ENCODE results near the gene ATG7.
"Not testable (repeated sequence)": the region's sequence is repeated elsewhere in the genome, so short reads cannot be mapped to it uniquely, and the experiment has no call there.

The ATG7 gene

GRCh38 chr3:11441346-11441745, 169.1 kb downstream of the ATG7 start:
- H3K27ac ChIP-seq = not testable (repeated sequence)

DNA sequence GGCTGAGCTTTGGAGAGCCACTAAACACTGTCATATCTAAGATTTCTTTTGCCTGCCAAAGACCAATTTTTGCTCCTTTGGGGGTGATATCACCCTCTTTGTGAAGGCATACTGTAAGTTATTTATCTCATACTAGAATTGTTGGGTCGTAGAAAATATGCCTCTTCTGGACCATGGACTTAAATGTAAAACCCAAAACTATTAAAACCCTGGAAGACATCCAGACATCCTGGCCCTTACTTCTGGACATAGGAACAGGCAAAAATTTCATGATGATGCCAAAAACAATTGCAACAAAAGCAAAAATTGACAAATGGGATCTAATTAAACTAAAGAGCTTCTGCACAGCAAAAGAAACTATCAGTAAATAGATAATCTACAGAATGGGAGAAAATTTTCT, 172.2 kb downstream of the ATG7 start:
- H3K27ac ChIP-seq = no peak overlapping the region

More at GRCh38 chr3:11441346-11441745, 169.1 kb downstream of the ATG7 start:
- H3K4me3 ChIP-seq = not testable (repeated sequence)

DNA sequence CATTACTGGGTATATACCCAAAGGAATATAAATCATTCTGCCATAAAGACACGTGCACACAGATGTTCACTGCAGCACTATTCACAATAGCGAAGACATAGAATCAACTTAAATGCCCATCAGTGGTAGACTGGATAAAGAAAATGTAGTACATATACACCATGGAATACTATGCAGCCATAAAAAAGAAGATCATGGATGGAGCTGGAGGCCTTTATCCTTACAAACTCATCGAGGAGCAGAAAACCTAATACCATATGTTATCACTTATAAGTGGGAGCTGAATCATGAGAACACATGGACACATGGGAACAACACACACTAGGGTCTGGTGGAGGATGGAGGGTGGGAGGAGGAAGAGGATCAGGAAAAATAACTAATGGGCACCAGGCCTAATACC, 173.0 kb downstream of the ATG7 start:
- not testable (repeated sequence) for H3K27ac ChIP-seq, H3K4me3 ChIP-seq

More for the DNA sequence above, 172.2 kb downstream of the ATG7 start:
- no peak overlapping the region for H3K4me3 ChIP-seq

- no peak overlapping the region for H3K27ac ChIP-seq
- H3K4me3 ChIP-seq = no peak overlapping the region
These were observed 173.7 kb downstream of the ATG7 start for GRCh38 chr3:11445883-11446282.

- Histone ChIP-seq H3K4me3 (no peak overlapping the region), H3K27ac (no peak overlapping the region)
These were observed 175.5 kb downstream of the ATG7 start for GRCh38 chr3:11447584-11448200.

- no peak overlapping the region for H3K27ac ChIP-seq
- H3K4me3 ChIP-seq = no peak overlapping the region
These were observed 177.8 kb downstream of the ATG7 start for GRCh38 chr3:11450015-11450414.

DNA sequence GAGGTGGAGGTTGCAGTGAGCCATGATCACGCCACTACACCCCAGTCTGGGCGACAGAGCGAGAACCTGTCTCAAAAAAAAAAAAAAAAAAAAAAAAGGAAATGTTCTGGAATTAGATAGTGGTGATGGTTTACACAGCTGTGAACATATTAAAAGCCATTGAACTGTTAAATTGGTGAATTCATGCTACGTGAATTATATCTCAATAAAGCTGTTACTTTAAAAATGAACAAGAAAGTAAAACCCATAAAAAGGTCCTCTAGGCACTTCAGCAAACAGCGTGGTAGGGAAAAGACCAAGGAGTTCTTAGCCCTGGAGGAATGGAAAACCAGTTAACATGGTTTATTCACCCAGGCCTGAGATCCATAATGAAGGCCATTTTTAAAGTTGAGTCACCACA, 180.1 kb downstream of the ATG7 start:
- Histone ChIP-seq H3K27ac (peak overlapping the region in 5 of 21 experiments; percentile 42 to 76 (median 63)), H3K4me3 (no peak overlapping the region)

GRCh38 chr3:11452885-11453847, 181.0 kb downstream of the ATG7 start:
- no peak overlapping the region for H3K4me3 ChIP-seq
- peak overlapping the region in 13 of 21 experiments; percentile 1 to 76 (median 44) for H3K27ac ChIP-seq

- Histone ChIP-seq H3K27ac (no peak overlapping the region), H3K4me3 (no peak overlapping the region)
These were observed 183.8 kb downstream of the ATG7 start for GRCh38 chr3:11455956-11456355.

GRCh38 chr3:11457135-11457534, 184.9 kb downstream of the ATG7 start:
- H3K27ac ChIP-seq = no peak overlapping the region
- no peak overlapping the region for H3K4me3 ChIP-seq

- no peak overlapping the region for H3K27ac ChIP-seq
- no peak overlapping the region for H3K4me3 ChIP-seq
These were observed 187.1 kb downstream of the ATG7 start for GRCh38 chr3:11459186-11459824.

- Histone ChIP-seq H3K4me3 (no peak overlapping the region), H3K27ac (no peak overlapping the region)
These were observed 189.0 kb downstream of the ATG7 start for GRCh38 chr3:11461226-11461625.

- not testable (repeated sequence) for H3K4me3 ChIP-seq, H3K27ac ChIP-seq
These were observed 190.5 kb downstream of the ATG7 start for GRCh38 chr3:11462673-11463072.

DNA sequence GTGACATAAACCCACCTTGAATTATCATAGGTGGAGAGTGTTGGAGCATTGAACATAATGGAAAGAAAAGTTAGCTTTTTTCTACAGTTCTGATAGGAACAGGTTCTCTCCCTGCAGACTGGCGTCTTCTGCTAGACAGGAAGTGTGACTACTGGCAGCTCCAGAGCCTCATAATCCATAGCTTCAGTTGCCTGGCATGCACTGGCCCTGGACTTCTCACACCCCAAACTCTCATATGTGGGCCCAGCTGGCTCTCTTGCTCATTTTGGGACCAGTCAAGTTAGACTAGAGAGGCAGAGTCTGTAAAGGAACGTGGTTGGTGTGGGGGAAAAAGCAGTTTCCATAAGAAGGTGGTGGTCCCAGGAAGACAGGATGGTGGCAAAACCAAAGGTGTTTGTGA, 191.4 kb downstream of the ATG7 start:
- H3K4me3 ChIP-seq = no peak overlapping the region
- no peak overlapping the region for H3K27ac ChIP-seq

DNA sequence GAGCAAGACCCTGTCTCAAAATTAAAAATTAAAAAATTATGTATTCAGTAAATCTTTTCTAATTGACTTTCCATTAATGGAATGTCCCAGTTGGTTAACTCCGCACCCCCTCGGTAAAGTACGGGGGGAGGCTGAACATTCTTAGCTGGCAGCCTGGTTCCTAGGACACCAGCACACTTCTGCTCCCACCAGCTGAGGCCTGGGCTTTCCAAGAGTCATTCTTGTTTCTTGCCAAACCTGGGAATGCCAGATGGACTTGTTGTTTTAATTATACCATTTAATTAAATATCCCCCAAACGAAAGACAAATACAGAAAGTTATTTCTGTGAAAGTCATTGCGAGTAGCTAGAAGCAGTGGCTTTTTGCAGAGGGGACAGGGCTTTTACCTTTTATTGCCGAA, 192.2 kb downstream of the ATG7 start:
- Histone ChIP-seq H3K4me3 (no peak overlapping the region), H3K27ac (peak overlapping the region in 1 of 21 experiments; percentile 24)

DNA sequence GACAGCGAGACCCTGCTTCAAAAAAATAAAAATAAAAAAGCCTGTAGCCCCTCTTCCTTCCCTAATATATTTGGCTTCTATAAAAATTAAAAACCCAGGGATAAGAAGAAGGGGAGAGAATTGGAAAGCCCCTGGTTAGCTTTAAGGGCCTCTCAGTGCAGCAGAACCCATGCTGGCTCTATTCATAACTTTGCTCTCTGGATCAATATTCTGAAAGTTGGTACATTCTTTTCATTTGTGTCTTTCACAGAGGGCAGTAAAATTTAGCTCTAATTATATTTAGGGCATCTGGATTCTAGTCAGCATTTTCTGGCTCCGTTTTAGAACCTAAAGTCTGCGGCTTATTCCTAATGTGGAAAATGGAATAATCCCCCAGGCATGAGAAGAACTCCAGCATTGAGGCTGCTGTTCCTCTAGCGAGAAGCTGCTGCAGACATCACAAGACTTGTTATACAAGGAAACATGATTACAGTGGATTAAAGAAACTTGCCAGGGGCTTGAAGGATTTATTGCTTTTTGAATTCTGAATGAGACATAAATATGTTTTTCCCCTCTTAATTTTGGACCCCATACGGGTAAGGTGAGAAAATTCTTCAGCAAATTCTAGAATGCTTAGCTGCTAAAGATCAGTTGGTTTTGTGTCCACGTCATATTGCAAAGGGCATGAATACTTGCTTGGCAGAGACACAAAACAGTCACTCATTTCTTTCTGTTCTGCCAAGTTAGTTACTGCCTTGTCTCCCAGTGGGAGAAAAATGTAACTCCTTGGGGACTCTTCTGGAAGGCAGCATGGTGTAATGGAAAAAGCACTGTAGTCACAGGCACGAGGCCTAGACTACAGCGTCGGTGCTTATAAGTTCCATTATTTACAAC, 193.8 kb downstream of the ATG7 start:
- Histone ChIP-seq H3K4me3 (no peak overlapping the region), H3K27ac (peak overlapping the region in 17 of 21 experiments; percentile 12 to 80 (median 48))

- Histone ChIP-seq H3K4me3 (no peak overlapping the region), H3K27ac (no peak overlapping the region)
These were observed 195.7 kb downstream of the ATG7 start for GRCh38 chr3:11467875-11468274.

- no peak overlapping the region for H3K27ac ChIP-seq
- H3K4me3 ChIP-seq = no peak overlapping the region
These were observed 198.0 kb downstream of the ATG7 start for GRCh38 chr3:11470031-11470853.

- Histone ChIP-seq H3K4me3 (no peak overlapping the region), H3K27ac (no peak overlapping the region)
These were observed 203.1 kb downstream of the ATG7 start for GRCh38 chr3:11475324-11475723.
